IgD-negative memory B cell (primary cell): ENCODE data around the gene CYB5A. TPM values are rescaled to one million over a fixed set of nuclear protein-coding genes. Genes with fewer than 3 reads are reported as not detected.

Experiments
- H3K27ac Mint-ChIP-seq, 3 donors: one replicate each; pipeline ENCODE4 v1.8.0; 2020 to 2022; ENCODE audit warnings: mild to moderate bottlenecking in 3 of 3, mixed read lengths in 3 of 3, moderate library complexity in 1 of 3
- H3K27me3 Mint-ChIP-seq: one replicate; pipeline ENCODE4 v1.8.0; 2021; ENCODE audit warnings: mixed read lengths
- H3K36me3 Mint-ChIP-seq: one replicate; pipeline ENCODE4 v1.8.0; 2020; ENCODE audit warnings: mild to moderate bottlenecking, mixed read lengths
- H3K4me1 Mint-ChIP-seq, 3 donors: one replicate each; pipeline ENCODE4 v1.8.0; 2020 to 2022; ENCODE audit warnings: mixed read lengths in 3 of 3, mild to moderate bottlenecking in 1 of 3
- H3K4me3 Mint-ChIP-seq, 4 donors: one replicate each; pipeline ENCODE4 v1.8.0; 2020 to 2022; ENCODE audit warnings: mild to moderate bottlenecking in 4 of 4, mixed read lengths in 4 of 4, moderate library complexity in 3 of 4
- H3K9me3 Mint-ChIP-seq, 3 donors: one replicate each; pipeline ENCODE4 v1.8.0; 2020 to 2021; ENCODE audit warnings: mixed read lengths in 3 of 3, mild to moderate bottlenecking in 1 of 3
- polyA plus RNA-seq: library from polyadenylated mRNA; unstranded; fragments of 300-500 nt; fragmentation: Illumina TruSeq; gene quantifications from one replicate; pipeline ENCODE4 v1.2.3, GENCODE V29; 2021

Gene CYB5A
- polyA plus RNA-seq, 1 donor from 2014 or later, result 61.4 TPM

DNA sequence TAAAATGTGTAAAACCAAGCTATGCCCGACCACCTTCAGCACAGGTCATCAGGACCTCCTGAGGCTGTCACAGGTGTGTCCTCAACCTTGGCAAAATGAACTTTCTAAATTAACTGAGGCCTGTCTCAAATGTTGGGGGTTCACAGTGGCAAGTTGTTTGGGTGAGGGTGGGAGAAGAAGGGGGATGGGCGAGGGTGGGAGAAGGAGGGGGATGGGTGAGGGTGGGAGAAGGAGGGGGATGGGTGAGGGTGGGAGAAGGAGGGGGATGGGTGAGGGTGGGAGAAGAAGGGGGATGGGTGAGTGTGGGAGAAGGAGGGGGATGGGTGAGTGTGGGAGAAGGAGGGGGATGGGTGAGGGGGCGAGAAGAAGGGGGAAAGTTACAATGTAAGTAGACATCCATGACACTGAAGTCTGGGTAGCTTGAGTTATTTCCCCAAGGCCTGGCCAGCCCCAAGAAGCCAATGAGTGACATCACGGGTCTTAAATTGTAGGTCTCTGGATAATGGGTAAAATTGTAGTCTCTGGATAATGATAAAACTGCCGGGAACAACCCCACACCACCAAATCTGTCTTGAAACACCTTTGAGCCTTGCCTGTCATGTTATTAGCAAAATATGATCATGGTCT, 87.1 kb downstream of the CYB5A start:
- Mint-ChIP-seq H3K4me1 (peaks cover 0 to 2% (median 0%) of the 10 kb centered on the region in 3 donors), H3K27me3 (no peaks in the 10 kb centered on the region), H3K36me3 (no peaks in the 10 kb centered on the region), H3K27ac (peak overlapping the region in 1 of 3 donors; percentile 53), H3K4me3 (peak overlapping the region in 1 of 4 donors; percentile 82), H3K9me3 (no peaks in the 10 kb centered on the region)

DNA sequence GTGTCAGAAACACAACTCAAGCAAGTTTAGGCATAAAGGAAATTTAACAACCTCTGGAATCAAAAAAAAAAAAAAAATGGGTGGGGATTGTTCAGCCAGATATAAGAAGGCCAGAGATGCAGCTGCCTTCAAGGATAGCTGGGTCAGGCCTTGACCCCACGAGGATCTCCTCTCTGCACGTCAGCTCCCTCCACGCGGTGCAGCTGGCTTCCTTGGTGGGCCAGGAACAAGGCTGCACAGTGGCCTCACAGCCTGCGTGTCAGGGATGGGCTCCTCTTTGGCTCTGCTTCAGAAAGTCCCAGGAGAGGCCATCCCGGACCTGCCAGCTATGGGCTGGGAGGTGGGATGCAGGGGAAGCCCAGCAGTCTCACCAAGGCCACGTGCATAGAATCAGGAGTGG, 88.0 kb downstream of the CYB5A start:
- Mint-ChIP-seq H3K36me3 (no peaks in the 10 kb centered on the region), H3K4me3 (no peak overlapping the region)

More for the DNA sequence above, 88.0 kb downstream of the CYB5A start:
- H3K27me3 Mint-ChIP-seq, result no peaks in the 10 kb centered on the region
- peaks cover 0 to 3% (median 0%) of the 10 kb centered on the region in 3 donors for H3K4me1 Mint-ChIP-seq
- H3K27ac Mint-ChIP-seq, result peak overlapping the region in 2 of 3 donors; percentile 33 to 43
- no peaks in the 10 kb centered on the region for H3K9me3 Mint-ChIP-seq

Other genes starting within 250 kb of the CYB5A start
- gene FBXO15, start 144.1 kb downstream of the CYB5A start, polyA plus RNA-seq, result 0.90 TPM
- gene TIMM21, start 143.4 kb downstream of the CYB5A start, polyA plus RNA-seq, result 17.6 TPM
- not detected for gene C18orf63, start 23.9 kb upstream of the CYB5A start, polyA plus RNA-seq
- gene DIPK1C, start 165.3 kb upstream of the CYB5A start, polyA plus RNA-seq, result not detected
- gene CNDP2, start 204.4 kb upstream of the CYB5A start, polyA plus RNA-seq, result 179 TPM
- not detected for gene CNDP1, start 242.5 kb upstream of the CYB5A start, polyA plus RNA-seq